Ascending aorta (tissue), 2 donors: ENCODE measurements around the gene WDR93. TPM values are rescaled to one million over a fixed set of nuclear protein-coding genes. Genes with fewer than 3 reads are reported as not detected.

Experiments used
- DNase-seq, 2 donors: peaks; one replicate each; pipeline ENCODE4 v3.0.0-alpha.2; 2019; ENCODE audit warnings: low spot score in 2 of 2
- H3K27ac ChIP-seq, 2 donors: fragments of 200-600 bp; sonication (generic); one replicate each; pipeline ENCODE4 v1.5.1; 2016 to 2017; ENCODE audit warnings: mild to moderate bottlenecking in 1 of 2
- H3K27me3 ChIP-seq: fragments of 200-600 bp; sonication (generic); one replicate; pipeline ENCODE4 v1.5.1; 2017
- H3K36me3 ChIP-seq, 2 donors: fragments of 200-600 bp; sonication (generic); one replicate each; pipeline ENCODE4 v1.5.1; 2016
- H3K4me1 ChIP-seq, 2 donors: fragments of 200-600 bp; sonication (generic); one replicate each; pipeline ENCODE4 v1.5.1; 2016 to 2017; ENCODE audit warnings: mild to moderate bottlenecking in 1 of 2
- H3K4me3 ChIP-seq, 2 donors: fragments of 200-600 bp; sonication (generic); one replicate each; pipeline ENCODE4 v1.5.1; 2016 to 2017; ENCODE audit warnings: mild to moderate bottlenecking in 1 of 2
- H3K9me3 ChIP-seq, 2 donors: fragments of 200-600 bp; sonication (generic); one replicate each; pipeline ENCODE4 v1.5.1; 2016
- intact Hi-C: fragments of 100-400 bp; cut with DNase I; formaldehyde crosslinking; loops from one replicate; pipeline ENCODE4 v1.15.1; 2023
- total RNA-seq: library from RNA; depleted of rRNA; stranded (reverse); fragments of >200 nt; gene quantifications from one replicate; pipeline ENCODE4 v1.1.0, GENCODE V29; 2016
- TF ChIP-seq, protein P1 (sequence below), 3 experiments: fragments of 200-600 bp in 2 of 3; fragments of 450-650 bp in 1 of 3; sonication (generic) in 2 of 3; IDR thresholded peaks; one replicate each; pipeline ENCODE4 v1.5.1; 2016 to 2019; ENCODE audit warnings: antibody characterized with exemption in 3 of 3, mild to moderate bottlenecking in 1 of 3, moderate library complexity in 1 of 3

WDR93 gene
- total RNA-seq, 1 donor from 2014 or later, result not detected

DNA sequence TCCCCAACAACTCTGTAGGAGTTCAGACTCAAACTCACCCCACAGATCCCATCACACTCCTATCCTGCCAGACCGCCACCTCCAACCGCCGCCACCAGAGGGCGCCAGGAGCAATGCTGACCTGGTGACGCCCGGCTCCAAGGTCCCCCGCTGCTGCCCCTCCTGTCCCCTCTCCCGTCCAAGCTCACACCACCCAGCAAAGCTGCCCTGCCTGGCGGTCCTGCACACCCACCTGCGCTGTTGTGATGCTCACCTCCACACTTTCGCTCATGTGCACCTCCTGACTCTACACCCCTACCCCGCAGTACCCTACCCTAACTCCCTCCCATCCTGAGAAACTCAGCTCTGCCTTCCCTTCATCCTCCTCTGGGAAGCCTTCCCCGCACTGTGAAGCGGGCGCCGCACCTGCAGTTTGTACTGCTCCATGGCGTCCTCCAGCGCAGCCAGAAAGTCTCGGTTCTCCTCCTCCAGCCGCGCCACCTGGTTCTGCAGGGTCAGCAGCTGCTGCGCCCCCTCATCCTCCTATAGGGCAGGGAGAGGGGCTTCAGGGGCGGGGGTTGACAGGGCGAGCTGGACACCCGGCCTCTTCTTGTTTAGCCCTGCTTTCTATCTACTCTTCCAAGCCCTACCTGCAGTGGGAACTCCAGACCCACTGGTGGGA is 43.3 kb upstream of the WDR93 start:
- Histone ChIP-seq H3K4me1 (peaks cover 0 to 3% of the 10 kb centered on the region in 2 donors), H3K36me3 (peaks cover 34 to 45% of the 10 kb centered on the region in 2 donors), H3K27me3 (no peaks in the 10 kb centered on the region), H3K9me3 (no peaks in the 10 kb centered on the region), H3K4me3 (no peak overlapping the region), H3K27ac (no peak overlapping the region)
- TF ChIP-seq, protein P1, sequence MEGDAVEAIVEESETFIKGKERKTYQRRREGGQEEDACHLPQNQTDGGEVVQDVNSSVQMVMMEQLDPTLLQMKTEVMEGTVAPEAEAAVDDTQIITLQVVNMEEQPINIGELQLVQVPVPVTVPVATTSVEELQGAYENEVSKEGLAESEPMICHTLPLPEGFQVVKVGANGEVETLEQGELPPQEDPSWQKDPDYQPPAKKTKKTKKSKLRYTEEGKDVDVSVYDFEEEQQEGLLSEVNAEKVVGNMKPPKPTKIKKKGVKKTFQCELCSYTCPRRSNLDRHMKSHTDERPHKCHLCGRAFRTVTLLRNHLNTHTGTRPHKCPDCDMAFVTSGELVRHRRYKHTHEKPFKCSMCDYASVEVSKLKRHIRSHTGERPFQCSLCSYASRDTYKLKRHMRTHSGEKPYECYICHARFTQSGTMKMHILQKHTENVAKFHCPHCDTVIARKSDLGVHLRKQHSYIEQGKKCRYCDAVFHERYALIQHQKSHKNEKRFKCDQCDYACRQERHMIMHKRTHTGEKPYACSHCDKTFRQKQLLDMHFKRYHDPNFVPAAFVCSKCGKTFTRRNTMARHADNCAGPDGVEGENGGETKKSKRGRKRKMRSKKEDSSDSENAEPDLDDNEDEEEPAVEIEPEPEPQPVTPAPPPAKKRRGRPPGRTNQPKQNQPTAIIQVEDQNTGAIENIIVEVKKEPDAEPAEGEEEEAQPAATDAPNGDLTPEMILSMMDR (IDR thresholded peaks at IDR 0.05), result peak; percentile 74 to 94 (median 87)
- intact Hi-C loops, result loop anchor here (2.0 to 5.0 kb wide), 2 partner anchors 45 to 103 kb away; partner anchors contain the start of genes MESP1, PEX11A and WDR93
- DNase-seq, result peak in 1 of 2 donors; percentile 88

GRCh38 chr15:89648106-89649012 is 42.3 kb upstream of the WDR93 start:
- H3K36me3 ChIP-seq, result peaks cover 37 to 42% of the 10 kb centered on the region in 2 donors
- no peak overlapping the region for H3K27ac ChIP-seq
- peaks cover 0 to 5% of the 10 kb centered on the region in 2 donors for H3K4me1 ChIP-seq
- intact Hi-C loops, result loop anchor here (5.0 kb wide), 1 partner anchor 44 kb away; the partner anchor contains the start of genes PEX11A and WDR93
- no peaks in the 10 kb centered on the region for H3K27me3 ChIP-seq
- no peak overlapping the region for H3K4me3 ChIP-seq
- no peaks in the 10 kb centered on the region for H3K9me3 ChIP-seq
- DNase-seq, result peak in 1 of 2 donors; percentile 58
- TF ChIP-seq, protein P1 (IDR thresholded peaks at IDR 0.05), result no peak

GRCh38 chr15:89649013-89649625 is 41.5 kb upstream of the WDR93 start:
- peaks cover 33 to 39% of the 10 kb centered on the region in 2 donors for H3K36me3 ChIP-seq
- no peaks in the 10 kb centered on the region for H3K27me3 ChIP-seq
- no peak overlapping the region for H3K27ac ChIP-seq
- no peak overlapping the region for H3K4me3 ChIP-seq
- no peaks in the 10 kb centered on the region for H3K9me3 ChIP-seq
- peak in 1 of 2 donors; percentile 39 for DNase-seq
- peaks cover 0 to 6% of the 10 kb centered on the region in 2 donors for H3K4me1 ChIP-seq
- intact Hi-C loops, result loop anchor here (5.0 kb wide), 1 partner anchor 43 kb away; the partner anchor contains the start of genes PEX11A and WDR93
- TF ChIP-seq, protein P1 (IDR thresholded peaks at IDR 0.05), result no peak

- DNase-seq, result peak in 1 of 2 donors; percentile 59
- intact Hi-C loops, result loop anchor here (5.0 kb wide), 1 partner anchor 43 kb away; the partner anchor contains the start of genes PEX11A and WDR93
These were observed 40.9 kb upstream of the WDR93 start for GRCh38 chr15:89649716-89650115.

GRCh38 chr15:89652131-89652530 is 38.5 kb upstream of the WDR93 start:
- Histone ChIP-seq H3K36me3 (peaks cover 14 to 24% of the 10 kb centered on the region in 2 donors), H3K4me1 (peaks cover 3 to 11% of the 10 kb centered on the region in 2 donors), H3K27me3 (no peaks in the 10 kb centered on the region), H3K4me3 (no peak overlapping the region), H3K9me3 (no peaks in the 10 kb centered on the region), H3K27ac (no peak overlapping the region)
- intact Hi-C loops, result no loop called here
- DNase-seq, result no peak
- TF ChIP-seq, protein P1 (IDR thresholded peaks at IDR 0.05), result no peak

More at GRCh38 chr15:89649716-89650115, 40.9 kb upstream of the WDR93 start:
- Histone ChIP-seq H3K27me3 (no peaks in the 10 kb centered on the region), H3K4me3 (no peak overlapping the region), H3K27ac (no peak overlapping the region), H3K9me3 (no peaks in the 10 kb centered on the region), H3K4me1 (peaks cover 3 to 6% of the 10 kb centered on the region in 2 donors), H3K36me3 (peaks cover 31 to 37% of the 10 kb centered on the region in 2 donors)
- TF ChIP-seq, protein P1 (IDR thresholded peaks at IDR 0.05), result no peak
